Esophagus muscularis mucosa (tissue), 3 donors: ENCODE data around the gene HOXC11.

Experiments used
- POLR2A ChIP-seq: fragments of 450-650 bp; IDR thresholded peaks from one replicate; pipeline ENCODE4 v1.6.1; 2017; ENCODE audit warnings: antibody characterized with exemption, moderate library complexity, mild to moderate bottlenecking, low read depth
- TF ChIP-seq, protein P1 (sequence below), 3 experiments: fragments of 200-600 bp in 2 of 3; fragments of 450-650 bp in 1 of 3; sonication (generic) in 2 of 3; IDR thresholded peaks; one replicate each; pipeline ENCODE4 v1.5.1; 2017 to 2019; ENCODE audit warnings: antibody characterized with exemption in 3 of 3, mild to moderate bottlenecking in 2 of 3, moderate library complexity in 1 of 3

DNA sequence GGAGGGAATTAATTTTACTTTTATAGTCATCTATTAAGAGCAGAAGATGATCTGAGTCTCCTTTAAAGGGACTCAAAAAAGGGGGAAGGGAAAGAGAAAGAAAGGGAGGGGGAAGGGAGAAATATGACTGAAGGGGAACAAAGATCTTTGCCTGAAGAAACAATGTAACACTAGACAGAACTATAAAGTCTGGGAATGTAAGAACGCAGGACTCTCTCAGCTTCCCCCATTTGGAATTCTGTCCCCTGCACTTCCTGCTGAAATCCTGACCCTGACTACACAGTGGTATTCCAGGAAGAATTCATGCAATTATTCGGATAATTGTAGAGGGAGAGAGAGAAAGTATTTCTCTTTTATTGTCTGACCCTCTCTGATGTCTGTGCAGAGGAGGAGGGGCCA is 8.6 kb upstream of the HOXC11 start:
- TF ChIP-seq, protein P1, sequence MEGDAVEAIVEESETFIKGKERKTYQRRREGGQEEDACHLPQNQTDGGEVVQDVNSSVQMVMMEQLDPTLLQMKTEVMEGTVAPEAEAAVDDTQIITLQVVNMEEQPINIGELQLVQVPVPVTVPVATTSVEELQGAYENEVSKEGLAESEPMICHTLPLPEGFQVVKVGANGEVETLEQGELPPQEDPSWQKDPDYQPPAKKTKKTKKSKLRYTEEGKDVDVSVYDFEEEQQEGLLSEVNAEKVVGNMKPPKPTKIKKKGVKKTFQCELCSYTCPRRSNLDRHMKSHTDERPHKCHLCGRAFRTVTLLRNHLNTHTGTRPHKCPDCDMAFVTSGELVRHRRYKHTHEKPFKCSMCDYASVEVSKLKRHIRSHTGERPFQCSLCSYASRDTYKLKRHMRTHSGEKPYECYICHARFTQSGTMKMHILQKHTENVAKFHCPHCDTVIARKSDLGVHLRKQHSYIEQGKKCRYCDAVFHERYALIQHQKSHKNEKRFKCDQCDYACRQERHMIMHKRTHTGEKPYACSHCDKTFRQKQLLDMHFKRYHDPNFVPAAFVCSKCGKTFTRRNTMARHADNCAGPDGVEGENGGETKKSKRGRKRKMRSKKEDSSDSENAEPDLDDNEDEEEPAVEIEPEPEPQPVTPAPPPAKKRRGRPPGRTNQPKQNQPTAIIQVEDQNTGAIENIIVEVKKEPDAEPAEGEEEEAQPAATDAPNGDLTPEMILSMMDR (IDR thresholded peaks at IDR 0.05), result no peak
- no peak for TF ChIP-seq POLR2A
